HCT116 (cell line): Measurements from ENCODE around the gene HAUS6. TPM values are rescaled to one million over a fixed set of nuclear protein-coding genes. Genes with fewer than 3 reads are reported as not detected.
A peak's percentile ranks its signal among the peaks of the same experiment; 100 is the strongest.

ENCODE experiments used
- ATAC-seq: fragments of 200-7000 bp; cut with Tn5 transposase; 2 replicates; pipeline ENCODE4 v1.9.1; 2020; ENCODE audit warnings: mild to moderate bottlenecking, moderate library complexity
- BruUV-seq: library from RNA; stranded (reverse); fragments of 400-500 nt; replicated peaks from 2 replicates; lab custom pipeline; 2021; lab: Mats Ljungman, UMichigan
- CTCF ChIA-PET: fragments of 300-600 bp; sonication (Branson Sonifier 250); formaldehyde crosslinking; loops from one replicate; lab custom pipeline; 2021; ENCODE audit warnings: antibody characterized with exemption; lab: Charles Lee
- POLR2A ChIA-PET: fragments of 300-600, 350-600 bp; sonication (Branson Sonifier 250); formaldehyde crosslinking; loops from one replicate; lab custom pipeline; 2021; ENCODE audit warnings: antibody characterized with exemption; lab: Charles Lee
- RAD21 ChIA-PET, 2 experiments: fragments of 300-600 bp; sonication (Branson Sonifier 250); formaldehyde crosslinking; loops; one replicate each; lab custom pipeline; 2023; ENCODE audit warnings: low total read pairs in 2 of 2; ENCODE audit not compliant: uncharacterized antibody in 2 of 2, unreplicated experiment in 2 of 2, low non-redundant PET in 1 of 2; lab: Charles Lee
- DNase-seq: peaks from one replicate; pipeline ENCODE4 v3.0.0-alpha.2; 2010; ENCODE audit warnings: low read depth, low spot score
- H2AFZ ChIP-seq: fragments of 200-600 bp; shearing (Covaris generic), sonication (generic); 2 replicates; pipeline ENCODE4 v1.6.1; 2017; ENCODE audit warnings: low read depth, mixed run types, mixed read lengths, antibody characterized with exemption, low read length; ENCODE audit not compliant: poor library complexity, severe bottlenecking
- H3K27ac ChIP-seq: 2 replicates; pipeline ENCODE4 v1.5.1; 2012; ENCODE audit warnings: low read depth, low read length
- H3K27me3 ChIP-seq: fragments of 200-600 bp; sonication (generic); 2 replicates; pipeline ENCODE4 v1.6.1; 2016; ENCODE audit warnings: mixed run types, low read length, mixed read lengths; ENCODE audit not compliant: insufficient read depth
- H3K36me3 ChIP-seq, 2 experiments: fragments of 200-500 bp in 1 of 2; fragments of 200-600 bp in 1 of 2; sonication (Bioruptor generic) in 1 of 2; sonication (generic) in 1 of 2; 2 replicates each; pipeline versions ENCODE4 v1.5.1 to v1.6.1; 2014 to 2016; ENCODE audit warnings: low read length in 2 of 2, inconsistent platforms in 1 of 2, mixed read lengths in 1 of 2, mixed run types in 1 of 2; ENCODE audit not compliant: insufficient read depth in 2 of 2, control insufficient read depth in 1 of 2
- H3K4me1 ChIP-seq, 2 experiments: fragments of 200-600 bp in 1 of 2; sonication (generic) in 1 of 2; 2 replicates each; pipeline versions ENCODE4 v1.5.1 to v1.6.1; 2012 to 2017; ENCODE audit warnings: low read length in 2 of 2, inconsistent platforms in 1 of 2, mild to moderate bottlenecking in 1 of 2, mixed read lengths in 1 of 2, mixed run types in 1 of 2, moderate library complexity in 1 of 2; ENCODE audit not compliant: insufficient read depth in 2 of 2, control insufficient read depth in 1 of 2
- H3K4me2 ChIP-seq: fragments of 200-600 bp; sonication (generic); 2 replicates; pipeline ENCODE4 v1.6.1; 2017; ENCODE audit warnings: mixed run types, low read length, mixed read lengths
- H3K4me3 ChIP-seq, 2 experiments: fragments of 200-600 bp in 1 of 2; sonication (generic) in 1 of 2; replicated peaks in 1 of 2; 2 replicates each; pipeline ENCODE4 v1.5.1; 2011 to 2016; ENCODE audit warnings: low read length in 2 of 2, control low read depth in 1 of 2, low read depth in 1 of 2, mild to moderate bottlenecking in 1 of 2, mixed read lengths in 1 of 2, mixed run types in 1 of 2
- H3K79me2 ChIP-seq: fragments of 200-600 bp; sonication (generic); 2 replicates; pipeline ENCODE4 v1.6.1; 2017; ENCODE audit warnings: mild to moderate bottlenecking, mixed run types, low read length, moderate library complexity, mixed read lengths; ENCODE audit not compliant: insufficient read depth
- H3K9ac ChIP-seq: fragments of 200-600 bp; sonication (generic); 2 replicates; pipeline ENCODE4 v1.6.1; 2016; ENCODE audit warnings: low read length, mixed read lengths
- H3K9me2 ChIP-seq: fragments of 200-600 bp; sonication (generic), shearing (Covaris generic); 2 replicates; pipeline ENCODE4 v1.6.1; 2017; ENCODE audit warnings: mixed run types, mild to moderate bottlenecking, moderate library complexity; ENCODE audit not compliant: insufficient read depth
- H3K9me3 ChIP-seq, 2 experiments: fragments of 200-500 bp in 1 of 2; fragments of 200-600 bp in 1 of 2; sonication (Bioruptor generic) in 1 of 2; sonication (generic) in 1 of 2; 2 replicates each; pipeline ENCODE4 v1.6.1; 2014 to 2017; ENCODE audit warnings: low read length in 2 of 2, mixed read lengths in 2 of 2, inconsistent platforms in 1 of 2, low read depth in 1 of 2, mild to moderate bottlenecking in 1 of 2, mixed run types in 1 of 2, moderate library complexity in 1 of 2; ENCODE audit not compliant: control insufficient read depth in 1 of 2, insufficient read depth in 1 of 2
- H4K20me1 ChIP-seq: fragments of 200-600 bp; sonication (generic), shearing (Covaris generic); 2 replicates; pipeline ENCODE4 v1.6.1; 2017; ENCODE audit warnings: mixed run types, mild to moderate bottlenecking, moderate library complexity; ENCODE audit not compliant: insufficient read depth
- CEBPB ChIP-seq: IDR thresholded peaks from 2 replicates; pipeline ENCODE4 v1.6.1; 2012; ENCODE audit warnings: low read depth
- CTCF ChIP-seq, 3 experiments: fragments of 200-600 bp in 1 of 3; sonication (generic) in 1 of 3; IDR thresholded peaks in 2 of 3; conservative IDR thresholded peaks in 1 of 3; 2 replicates each; pipeline ENCODE4 v1.5.1; 2012 to 2017; ENCODE audit warnings: low read depth in 2 of 3, low read length in 2 of 3, antibody characterized with exemption in 1 of 3, borderline replicate concordance in 1 of 3, control low read depth in 1 of 3, mild to moderate bottlenecking in 1 of 3, mixed read lengths in 1 of 3, mixed run types in 1 of 3, moderate library complexity in 1 of 3; ENCODE audit not compliant: insufficient read depth in 1 of 3
- EGR1 ChIP-seq: IDR thresholded peaks from 2 replicates; pipeline ENCODE4 v1.6.1; 2012; ENCODE audit warnings: low read depth
- ELF1 ChIP-seq: IDR thresholded peaks from 2 replicates; pipeline ENCODE4 v1.6.1; 2012; ENCODE audit warnings: low read depth, borderline replicate concordance
- EZH2 ChIP-seq: fragments of 200-600 bp; sonication (generic); IDR thresholded peaks from 2 replicates; pipeline ENCODE4 v1.6.1; 2017; ENCODE audit warnings: antibody characterized with exemption, mixed run types
- EZH2phosphoT487 ChIP-seq: fragments of 200-600 bp; IDR thresholded peaks from 2 replicates; pipeline ENCODE4 v1.6.1; 2018; ENCODE audit warnings: antibody characterized with exemption, borderline replicate concordance
- FOSL1 ChIP-seq: IDR thresholded peaks from 2 replicates; pipeline ENCODE4 v1.6.1; 2012; ENCODE audit warnings: low read depth
- JUND ChIP-seq: IDR thresholded peaks from 2 replicates; pipeline ENCODE4 v1.6.1; 2012
- MAX ChIP-seq: IDR thresholded peaks from 2 replicates; pipeline ENCODE4 v1.6.1; 2012
- POLR2A ChIP-seq: IDR thresholded peaks from 2 replicates; pipeline ENCODE4 v1.7.0; 2011; ENCODE audit warnings: borderline replicate concordance; ENCODE audit not compliant: insufficient read depth, insufficient read length; ENCODE audit errors: extremely low read depth
- RAD21 ChIP-seq: IDR thresholded peaks from 2 replicates; pipeline ENCODE4 v1.6.1; 2012; ENCODE audit warnings: low read depth, mild to moderate bottlenecking
- SIN3A ChIP-seq: IDR thresholded peaks from 2 replicates; pipeline ENCODE4 v1.6.1; 2012; ENCODE audit warnings: low read depth
- YY1 ChIP-seq: IDR thresholded peaks from 2 replicates; pipeline ENCODE4 v1.6.1; 2011; ENCODE audit warnings: low read length, low read depth, moderate library complexity, mild to moderate bottlenecking; ENCODE audit not compliant: insufficient replicate concordance; ENCODE audit errors: extremely low read depth
- ZBTB33 ChIP-seq: IDR thresholded peaks from 2 replicates; pipeline ENCODE4 v1.6.1; 2011; ENCODE audit warnings: mild to moderate bottlenecking, low read length, moderate library complexity; ENCODE audit not compliant: insufficient replicate concordance; ENCODE audit errors: extremely low read depth
- ZFX ChIP-seq: fragments of 450-650 bp; IDR thresholded peaks from 2 replicates; pipeline ENCODE4 v1.6.1; 2017
- ZNF274 ChIP-seq: fragments of 200-500 bp; sonication (Bioruptor generic); IDR thresholded peaks from 2 replicates; pipeline ENCODE4 v1.6.1; 2014; ENCODE audit warnings: mild to moderate bottlenecking, low read depth, low read length, inconsistent platforms
- intact Hi-C: fragments of 100-400 bp; cut with micrococcal nuclease; formaldehyde crosslinking; loops from 2 replicates; pipeline ENCODE4 v1.10.0; 2022
- total RNA-seq: library from RNA; stranded (reverse); gene quantifications from one replicate; pipeline ENCODE4 v1.2.1, GENCODE V29; 2021; ENCODE audit not compliant: unreplicated experiment

Gene HAUS6
- total RNA-seq, 1 experiment from 2014 or later, result 28.8 TPM

GRCh38 chr9:19120877-19121276 lies 18.2 kb upstream of the HAUS6 start (continued):
- TF ChIP-seq ZNF274 (no peak), EGR1 (no peak), MAX (no peak), EZH2 (no peak), FOSL1 (no peak), JUND (no peak), CTCF (IDR thresholded peaks at IDR 0.05 in 2 of 3, conservative IDR thresholded peaks at IDR 0.05 in 1 of 3; ENCODE audit: borderline replicate concordance in 1 of 3, insufficient read depth in 1 of 3, low read depth in 2 of 3, low read length in 2 of 3) (no peak), YY1 (no peak), POLR2A (no peak)

- Histone ChIP-seq H3K79me2 (no peaks in the 10 kb centered on the region), H3K9ac (no peak overlapping the region), H4K20me1 (no peaks in the 10 kb centered on the region), H3K4me3 (no peak overlapping the region), H3K27me3 (no peaks in the 10 kb centered on the region), H2AFZ (no peak overlapping the region), H3K4me1 (peaks cover 2 to 29% of the 10 kb centered on the region in 2 experiments; a peak in 2 of 4 replicates), H3K36me3 (0 out of 4 replicates have a peak, but pooled peaks cover 0 to 2% of the 10 kb centered on the region in 2 experiments), H3K9me3 (no peaks in the 10 kb centered on the region), H3K4me2 (no peak overlapping the region), H3K27ac (no peak overlapping the region), H3K9me2 (no peaks in the 10 kb centered on the region)
- ChIA-PET RAD21 (no interaction called here), POLR2A (interaction anchor here (0.6 kb wide), 1 partner anchor 16 kb away, joined by 3 read pairs; no protein-coding TSS in a partner anchor), CTCF (no interaction called here)
- intact Hi-C loops, result no loop called here
- ATAC-seq, result peak; percentile 42; the same call in 1 of the 2 replicates
- DNase-seq, result no peak
- BruUV-seq, result no TSS peak
- TF ChIP-seq ZBTB33 (no peak), ZFX (no peak), CEBPB (no peak), SIN3A (no peak), POLR2A (no peak), MAX (no peak), JUND (no peak), EGR1 (no peak), CTCF (IDR thresholded peaks at IDR 0.05 in 2 of 3, conservative IDR thresholded peaks at IDR 0.05 in 1 of 3; ENCODE audit: borderline replicate concordance in 1 of 3, insufficient read depth in 1 of 3, low read depth in 2 of 3, low read length in 2 of 3) (no peak), RAD21 (no peak), EZH2phosphoT487 (no peak), ELF1 (no peak), ZNF274 (no peak)
Observed at GRCh38 chr9:19119801-19120440, 17.2 kb upstream of the HAUS6 start.
